Neural crest cell (in vitro differentiated cells): ENCODE measurements around the gene FGF12. TPM values are rescaled to one million over a fixed set of nuclear protein-coding genes. Genes with fewer than 3 reads are reported as not detected.

Experiments
- DNase-seq: peaks from one replicate; pipeline ENCODE4 v3.0.0; 2021; ENCODE audit warnings: low read depth, mixed read lengths, low spot score
- H3K27ac Mint-ChIP-seq: one replicate; pipeline ENCODE4 v1.8.0; 2021; ENCODE audit warnings: mild to moderate bottlenecking, mixed read lengths; ENCODE audit not compliant: unreplicated experiment
- H3K27me3 Mint-ChIP-seq: 2 replicates; pipeline ENCODE4 v1.8.0; 2021; ENCODE audit warnings: low read depth, mild to moderate bottlenecking, mixed read lengths
- H3K36me3 Mint-ChIP-seq: 2 replicates; pipeline ENCODE4 v1.8.0; 2021; ENCODE audit warnings: low read depth, mild to moderate bottlenecking, mixed read lengths
- H3K4me1 Mint-ChIP-seq: 2 replicates; pipeline ENCODE4 v1.8.0; 2021; ENCODE audit warnings: mixed read lengths
- H3K4me3 Mint-ChIP-seq: one replicate; pipeline ENCODE4 v1.8.0; 2021; ENCODE audit warnings: mild to moderate bottlenecking, mixed read lengths
- H3K9me3 Mint-ChIP-seq: 2 replicates; pipeline ENCODE4 v1.8.0; 2021; ENCODE audit warnings: mixed read lengths
- CTCF ChIP-seq: fragments of 200-600 bp; sonication (generic); conservative IDR thresholded peaks from 2 replicates; pipeline ENCODE4 v1.5.0; 2021; ENCODE audit warnings: antibody characterized with exemption, mild to moderate bottlenecking
- total RNA-seq: library from RNA; stranded (reverse); gene quantifications from 2 replicates; pipeline ENCODE4 v1.2.1, GENCODE V29; 2021

The FGF12 gene
- total RNA-seq, 1 donor from 2014 or later: 4.0 TPM

- Mint-ChIP-seq H3K4me3 (no peak overlapping the region), H3K9me3 (no peaks in the 10 kb centered on the region), H3K4me1 (peaks cover 4% of the 10 kb centered on the region), H3K36me3 (no peaks in the 10 kb centered on the region), H3K27ac (no peak overlapping the region), H3K27me3 (no peaks in the 10 kb centered on the region)
- TF ChIP-seq CTCF: no peak
- no peak for DNase-seq
These were observed 557.9 kb downstream of the FGF12 start for GRCh38 chr3:192169332-192169915.

- no peaks in the 10 kb centered on the region for H3K36me3 Mint-ChIP-seq
- TF ChIP-seq CTCF: no peak
- no peak overlapping the region for H3K4me3 Mint-ChIP-seq
- DNase-seq: no peak
- H3K27me3 Mint-ChIP-seq: no peaks in the 10 kb centered on the region
- H3K27ac Mint-ChIP-seq: no peak overlapping the region
- H3K4me1 Mint-ChIP-seq: peaks cover 11% of the 10 kb centered on the region
- H3K9me3 Mint-ChIP-seq: no peaks in the 10 kb centered on the region
These were observed 559.1 kb downstream of the FGF12 start for GRCh38 chr3:192168202-192168601.

GRCh38 chr3:192165552-192165951, 561.8 kb downstream of the FGF12 start:
- no peak overlapping the region for H3K27ac Mint-ChIP-seq
- no peak overlapping the region for H3K4me3 Mint-ChIP-seq
- DNase-seq: no peak
- H3K4me1 Mint-ChIP-seq: peaks cover 16% of the 10 kb centered on the region
- H3K36me3 Mint-ChIP-seq: no peaks in the 10 kb centered on the region
- H3K27me3 Mint-ChIP-seq: peaks cover 2% of the 10 kb centered on the region
- no peak for TF ChIP-seq CTCF
- H3K9me3 Mint-ChIP-seq: no peaks in the 10 kb centered on the region

- no peak overlapping the region for H3K4me3 Mint-ChIP-seq
- no peaks in the 10 kb centered on the region for H3K36me3 Mint-ChIP-seq
- H3K27me3 Mint-ChIP-seq: peaks cover 6% of the 10 kb centered on the region
- H3K27ac Mint-ChIP-seq: no peak overlapping the region
- no peak for DNase-seq
- peaks cover 12% of the 10 kb centered on the region for H3K4me1 Mint-ChIP-seq
- no peak for TF ChIP-seq CTCF
- no peaks in the 10 kb centered on the region for H3K9me3 Mint-ChIP-seq
These were observed 565.7 kb downstream of the FGF12 start for GRCh38 chr3:192161661-192162060.

- H3K4me3 Mint-ChIP-seq: peak overlapping the region; percentile 64
- H3K36me3 Mint-ChIP-seq: no peaks in the 10 kb centered on the region
- no peak overlapping the region for H3K27ac Mint-ChIP-seq
These were observed 571.0 kb downstream of the FGF12 start for GRCh38 chr3:192156382-192156781.

More at GRCh38 chr3:192156382-192156781, 571.0 kb downstream of the FGF12 start:
- H3K27me3 Mint-ChIP-seq: peaks cover 6% of the 10 kb centered on the region
- no peak for DNase-seq
- no peak for TF ChIP-seq CTCF
- H3K4me1 Mint-ChIP-seq: peaks cover 3% of the 10 kb centered on the region
- no peaks in the 10 kb centered on the region for H3K9me3 Mint-ChIP-seq
